ENCODE data around the gene ZNF611. TPM values are rescaled to one million over a fixed set of nuclear protein-coding genes. Genes with fewer than 3 reads are reported as not detected.
"Not testable (repeated sequence)": the region's sequence is repeated elsewhere in the genome, so short reads cannot be mapped to it uniquely, and the experiment has no call there.

ZNF611 gene
- total and polyA plus RNA-seq, 4 donors = 0.50 to 12.7 (median 2.7) TPM

- H3K9ac ChIP-seq (ENCODE audit: low read depth in 1 of 2, low read length in 2 of 2) = no peak overlapping the region
- H3K27me3 ChIP-seq (ENCODE audit: control insufficient read depth in 4 of 4, insufficient read depth in 4 of 4, low read length in 3 of 4) = peaks cover 0 to 3% (median 0%) of the 10 kb centered on the region in 4 donors
- no peak for TF ChIP-seq CTCF (IDR thresholded peaks at IDR 0.05; ENCODE audit: low read depth, low read length, missing input control)
- no peak for TF ChIP-seq ZBTB33 (IDR thresholded peaks at IDR 0.05)
- TF ChIP-seq NR2F2 (IDR thresholded peaks at IDR 0.05) = no peak
- no peak for TF ChIP-seq HNF4A (conservative IDR thresholded peaks at IDR 0.05)
- TF ChIP-seq EGR1 (IDR thresholded peaks at IDR 0.05; ENCODE audit: low read depth in 2 of 2) = no peak
- no peak for TF ChIP-seq MAX (IDR thresholded peaks at IDR 0.05)
- TF ChIP-seq HNF4G (IDR thresholded peaks at IDR 0.05) = no peak
- TF ChIP-seq SP1 (IDR thresholded peaks at IDR 0.05) = no peak
- no peak for TF ChIP-seq FOXA2 (IDR thresholded peaks at IDR 0.05)
- no peak for TF ChIP-seq JUND (IDR thresholded peaks at IDR 0.05)
- TF ChIP-seq REST (IDR thresholded peaks at IDR 0.05) = no peak
- no peak for TF ChIP-seq TAF1 (conservative IDR thresholded peaks at IDR 0.05)
- TF ChIP-seq RXRA (IDR thresholded peaks at IDR 0.05) = no peak
These were observed 47.2 kb downstream of the ZNF611 start for GRCh38 chr19:52687684-52688083.

GRCh38 chr19:52685811-52686210 is 49.0 kb downstream of the ZNF611 start:
- Histone ChIP-seq H3K27ac (ENCODE audit: low read depth in 1 of 2, low read length in 2 of 2) (no peak overlapping the region), H3K27me3 (ENCODE audit: control insufficient read depth in 4 of 4, insufficient read depth in 4 of 4, low read length in 3 of 4) (no peaks in the 10 kb centered on the region), H3K36me3 (ENCODE audit: control insufficient read depth in 4 of 4, insufficient read depth in 3 of 4, low read depth in 1 of 4, low read length in 3 of 4) (no peaks in the 10 kb centered on the region), H3K9me3 (ENCODE audit: control insufficient read depth in 4 of 4, low read length in 3 of 4) (peaks cover 0 to 5% (median 3%) of the 10 kb centered on the region in 4 donors), H3K4me1 (ENCODE audit: control insufficient read depth in 4 of 4, insufficient read depth in 4 of 4, low read length in 3 of 4) (peaks cover 0 to 3% (median 0%) of the 10 kb centered on the region in 4 donors), H3K9ac (ENCODE audit: low read depth in 1 of 2, low read length in 2 of 2) (no peak overlapping the region), H3K4me3 (ENCODE audit: low read depth in 1 of 3, low read length in 3 of 3) (no peak overlapping the region)
- no peak for DNase-seq (ENCODE audit: low spot score)
- WGBS = 77% methylated on average over 1 of the region's 1 CpG
- TF ChIP-seq RAD21 (IDR thresholded peaks at IDR 0.05) (no peak), ATF3 (IDR thresholded peaks at IDR 0.05) (no peak), GABPA (IDR thresholded peaks at IDR 0.05 in 1 of 2, conservative IDR thresholded peaks at IDR 0.05 in 1 of 2) (no peak), TAF1 (conservative IDR thresholded peaks at IDR 0.05) (no peak), REST (IDR thresholded peaks at IDR 0.05) (no peak)

More at GRCh38 chr19:52687684-52688083, 47.2 kb downstream of the ZNF611 start:
- Histone ChIP-seq H3K27ac (ENCODE audit: low read depth in 1 of 2, low read length in 2 of 2) (no peak overlapping the region), H3K9me3 (ENCODE audit: control insufficient read depth in 4 of 4, low read length in 3 of 4) (peaks cover 3 to 8% (median 4%) of the 10 kb centered on the region in 4 donors), H3K4me3 (ENCODE audit: low read depth in 1 of 3, low read length in 3 of 3) (no peak overlapping the region), H3K36me3 (ENCODE audit: control insufficient read depth in 4 of 4, insufficient read depth in 3 of 4, low read depth in 1 of 4, low read length in 3 of 4) (no peaks in the 10 kb centered on the region), H3K4me1 (ENCODE audit: control insufficient read depth in 4 of 4, insufficient read depth in 4 of 4, low read length in 3 of 4) (peaks cover 0 to 5% (median 0%) of the 10 kb centered on the region in 4 donors)
- WGBS = 97% methylated on average over 3 of the region's 3 CpGs
- no peak for DNase-seq (ENCODE audit: low spot score)

- not testable (repeated sequence) for H3K27ac ChIP-seq (ENCODE audit: low read depth in 1 of 2, low read length in 2 of 2); H3K36me3 ChIP-seq (ENCODE audit: control insufficient read depth in 4 of 4, insufficient read depth in 3 of 4, low read depth in 1 of 4, low read length in 3 of 4); H3K27me3 ChIP-seq (ENCODE audit: control insufficient read depth in 4 of 4, insufficient read depth in 4 of 4, low read length in 3 of 4); H3K4me3 ChIP-seq (ENCODE audit: low read depth in 1 of 3, low read length in 3 of 3); H3K9ac ChIP-seq (ENCODE audit: low read depth in 1 of 2, low read length in 2 of 2); H3K9me3 ChIP-seq (ENCODE audit: control insufficient read depth in 4 of 4, low read length in 3 of 4); H3K4me1 ChIP-seq (ENCODE audit: control insufficient read depth in 4 of 4, insufficient read depth in 4 of 4, low read length in 3 of 4); DNase-seq (ENCODE audit: low spot score)
- WGBS = 75% methylated on average over 1 of the region's 1 CpG
These were observed 53.6 kb downstream of the ZNF611 start for GRCh38 chr19:52681216-52681615.
